HG02678 (cell line): Measurements from ENCODE around the gene RING1.

ENCODE experiments used
- ATAC-seq: cut with Tn5 transposase; IDR thresholded peaks from one replicate; pipeline ENCODE4 v1.9.1; 2021; ENCODE audit warnings: mild to moderate bottlenecking, moderate library complexity; ENCODE audit not compliant: unreplicated experiment

The RING1 gene

DNA sequence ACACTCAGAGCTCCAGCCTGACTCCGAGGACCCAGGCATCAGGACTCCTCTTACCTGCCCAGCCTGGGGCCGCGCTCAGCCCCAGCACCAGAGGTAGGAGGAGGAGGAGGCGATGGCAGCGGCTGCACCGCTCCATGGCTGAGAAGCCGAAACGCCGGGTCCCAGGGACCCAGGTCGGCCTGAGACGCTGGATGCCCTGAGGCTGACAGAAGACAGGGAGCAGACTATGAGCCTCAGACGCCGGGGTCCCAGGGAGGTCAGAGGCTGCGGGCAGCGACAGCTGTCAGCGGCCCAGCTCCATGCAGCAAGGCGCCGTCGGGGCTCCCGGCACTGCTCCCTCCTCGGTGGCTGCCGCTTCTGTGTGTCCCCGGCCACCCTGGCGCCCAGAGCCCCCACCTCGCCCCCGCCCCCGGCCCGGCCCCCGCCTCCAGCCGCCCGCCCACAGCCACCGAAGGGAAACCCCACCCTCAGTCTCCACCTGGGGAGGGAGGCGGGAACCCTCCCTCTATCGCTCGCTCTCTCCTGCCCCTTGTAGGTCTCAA lies 16.1 kb upstream of the RING1 start, which contains the start of gene COL11A2:
Gene COL11A2, minus strand, starts transcription at position 363 of the 542 bp plus-strand sequence. Its CDS starts 227 bp downstream, at position 136.
- no peak for ATAC-seq

DNA sequence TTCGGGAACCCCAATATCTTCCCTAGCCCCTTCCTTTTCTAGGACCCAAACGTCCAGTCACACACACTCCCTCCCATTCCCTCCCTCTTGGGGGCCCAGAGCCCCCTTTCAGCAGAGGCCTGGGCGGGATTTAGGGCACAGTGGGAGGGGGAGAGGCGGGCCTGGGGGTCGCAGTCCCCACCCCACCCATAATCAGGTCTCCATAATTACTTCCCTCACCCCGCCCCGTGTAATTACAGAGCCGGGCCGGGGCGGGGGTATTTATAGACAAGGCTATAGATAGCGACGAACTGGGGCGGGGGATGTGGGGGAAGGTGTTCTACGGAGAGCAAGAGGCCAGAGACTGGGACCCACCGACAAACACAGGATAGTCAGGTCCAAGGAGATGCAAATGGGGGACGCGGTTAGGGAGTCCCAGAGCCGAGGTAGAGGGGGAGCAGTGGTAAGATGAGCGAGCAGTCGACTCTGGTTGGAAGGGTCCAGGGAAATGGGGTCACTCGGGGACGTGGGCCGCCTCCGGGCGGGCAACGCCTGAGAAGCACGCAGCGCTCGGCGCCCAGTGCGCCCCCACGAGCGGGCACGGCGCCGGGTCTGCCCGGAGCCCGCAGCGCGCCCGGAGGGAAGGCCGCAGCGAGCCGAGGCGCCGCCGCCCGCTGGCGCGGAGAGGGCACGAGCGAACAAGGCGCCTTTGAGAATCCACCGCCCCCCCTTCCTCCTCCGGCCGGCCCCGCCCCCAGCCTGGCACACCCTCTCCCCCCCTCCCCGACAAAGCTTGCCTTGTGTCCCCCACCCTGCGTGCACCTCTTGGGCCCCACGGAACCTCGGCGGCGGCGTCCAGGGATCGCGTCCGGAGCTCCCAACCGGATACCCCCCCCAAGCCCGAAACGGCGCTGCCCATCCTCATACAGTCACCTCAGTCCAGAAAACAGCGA lies 15.4 kb upstream of the RING1 start:
- no peak for ATAC-seq

GRCh38 chr6:33193619-33194018 lies 14.7 kb upstream of the RING1 start:
- ATAC-seq, result no peak

DNA sequence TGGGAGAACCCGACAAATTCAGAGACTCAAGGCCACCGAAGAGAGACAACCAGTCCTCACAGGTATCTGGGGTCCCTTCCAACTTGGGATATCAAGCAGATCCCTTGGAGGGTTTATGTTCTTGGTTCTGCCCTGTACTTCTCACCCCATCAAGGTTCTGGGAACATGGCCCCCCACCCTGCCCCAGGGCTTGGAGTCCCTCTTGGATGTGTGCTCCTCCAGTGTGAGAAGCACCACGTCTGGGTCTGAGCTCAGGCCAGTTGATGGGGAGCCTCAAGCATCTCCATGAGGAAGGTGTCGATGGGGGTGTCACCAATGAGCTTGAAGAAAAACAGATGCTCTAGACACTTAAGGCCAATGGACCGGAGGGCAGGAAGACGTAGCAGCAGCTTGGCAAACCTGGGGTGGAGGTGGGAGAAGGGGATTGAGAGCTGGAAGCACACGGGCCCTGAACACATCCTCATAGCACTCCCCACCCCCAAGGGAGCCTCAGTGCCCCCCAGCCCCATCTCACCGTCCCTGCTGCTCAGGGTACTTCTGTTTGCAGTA lies 13.8 kb upstream of the RING1 start:
- no peak for ATAC-seq

- ATAC-seq, result no peak
Observed at GRCh38 chr6:33195304-33196165, 12.8 kb upstream of the RING1 start.

DNA sequence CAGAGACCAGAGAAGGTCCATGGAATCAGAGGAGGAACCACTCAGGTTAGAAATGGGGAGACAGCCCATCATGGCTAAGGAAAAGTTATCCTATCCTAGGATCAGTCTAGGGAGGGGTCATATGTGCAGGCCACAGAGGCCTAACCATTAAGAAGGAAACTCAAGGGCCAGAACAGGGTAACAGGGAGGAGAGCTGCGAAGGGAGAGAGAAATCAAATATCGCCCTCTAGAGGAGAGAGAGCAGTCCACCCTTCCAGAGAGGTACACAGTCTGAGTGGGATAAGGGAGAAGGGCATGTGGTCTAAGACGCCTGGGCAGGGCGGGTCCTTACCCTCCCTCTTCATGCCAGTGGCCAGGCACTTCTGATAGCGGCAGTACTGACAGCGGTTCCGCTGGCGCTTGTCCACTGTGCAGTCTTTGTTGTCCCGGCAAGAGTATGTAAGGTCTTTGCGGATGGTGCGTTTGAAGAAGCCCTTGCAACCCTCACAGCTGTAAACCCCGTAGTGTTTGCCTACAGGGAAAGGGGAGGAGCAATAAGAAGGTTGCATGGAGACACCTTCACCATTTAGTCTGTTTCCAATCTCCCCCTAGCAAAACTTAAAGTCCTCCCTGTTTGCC lies 10.8 kb upstream of the RING1 start:
- no peak for ATAC-seq

- no peak for ATAC-seq
Observed at GRCh38 chr6:33198159-33198852, 10.0 kb upstream of the RING1 start.

DNA sequence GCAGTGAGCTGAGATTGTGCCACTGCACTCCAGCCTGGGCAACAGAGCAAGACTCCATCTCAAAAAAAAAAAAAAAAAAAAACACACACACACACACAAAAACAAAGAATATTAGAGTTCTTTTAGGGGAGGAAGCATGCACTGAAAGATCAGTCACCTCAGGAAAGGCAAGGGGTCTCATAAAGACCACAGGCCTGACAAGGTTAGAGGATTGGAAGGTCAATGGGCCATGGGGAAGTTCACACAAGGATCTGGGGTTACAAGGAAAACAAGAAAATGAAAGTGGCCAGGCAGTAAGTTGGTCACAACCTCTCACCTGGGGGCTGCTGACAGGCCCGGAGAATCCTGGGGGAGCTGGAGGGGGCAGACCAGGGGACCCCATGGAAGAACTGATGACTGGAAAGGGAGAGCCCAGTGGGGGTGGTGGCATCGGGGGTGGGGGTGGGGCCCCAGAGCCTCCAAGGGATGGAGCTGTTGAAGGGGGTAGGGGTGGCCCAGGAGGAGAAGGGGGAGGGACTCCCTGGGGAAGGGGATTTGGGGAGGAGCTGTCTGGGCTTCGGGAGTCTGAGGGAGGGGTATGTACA lies 9.4 kb upstream of the RING1 start:
- no peak for ATAC-seq

- ATAC-seq, result peak; percentile 21
Observed at GRCh38 chr6:33199687-33200218, 8.5 kb upstream of the RING1 start.

DNA sequence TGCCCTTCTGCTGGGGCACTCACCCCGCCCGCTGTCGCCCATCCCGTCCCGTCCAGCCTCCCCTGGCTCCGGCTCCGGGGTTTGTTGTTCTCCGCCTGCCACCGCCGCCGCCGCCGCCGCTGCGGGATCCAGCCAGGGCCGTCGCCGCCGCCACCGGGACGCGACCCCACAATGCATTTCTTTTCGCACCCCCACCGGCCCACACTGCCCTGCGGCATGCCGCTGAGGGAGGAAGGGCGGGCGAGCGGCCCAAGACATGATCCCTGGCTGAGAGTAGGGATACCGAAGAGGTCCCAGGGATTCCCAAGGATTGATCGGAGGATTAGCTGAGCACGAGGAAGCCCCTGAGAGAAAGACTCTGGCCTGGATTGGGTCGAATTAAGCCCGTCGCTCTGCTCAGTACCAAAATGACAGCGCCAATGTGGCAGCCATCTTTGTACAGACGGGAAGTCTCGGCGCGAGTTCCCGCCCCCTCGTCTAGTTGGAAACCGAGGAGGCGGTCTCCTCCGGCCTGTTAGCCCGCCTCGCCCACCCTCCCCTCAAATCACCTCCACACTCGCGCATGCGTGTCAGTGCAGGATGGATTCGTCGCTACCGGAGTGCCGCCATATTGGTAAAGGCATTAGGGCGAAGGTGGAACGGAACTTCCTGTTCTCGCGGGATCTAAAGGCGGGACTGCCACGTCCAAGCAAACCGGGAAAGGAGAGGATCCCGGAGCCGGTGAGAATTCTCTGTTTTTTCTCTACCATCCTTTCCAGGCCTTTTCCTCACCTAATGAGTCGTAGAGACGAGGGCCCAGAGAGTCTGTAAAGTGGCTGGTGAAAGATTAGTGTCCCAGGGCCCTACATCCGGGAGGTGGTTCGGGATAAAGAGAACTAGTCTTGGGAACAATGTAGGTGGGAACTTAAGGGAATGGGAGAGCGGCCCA lies 7.8 kb upstream of the RING1 start, which contains the start of the genes RXRB and SLC39A7:
Gene RXRB, minus strand, starts transcription at position 447 of the 928 bp plus-strand sequence. Its CDS starts 189 bp downstream, at position 258.
Gene SLC39A7, plus strand, starts transcription at position 649 of the 928 bp plus-strand sequence. CDS start 379 bp downstream, outside the sequence.
- peak; percentile 66 for ATAC-seq

GRCh38 chr6:33201147-33201545 lies 7.2 kb upstream of the RING1 start:
- ATAC-seq, result no peak

DNA sequence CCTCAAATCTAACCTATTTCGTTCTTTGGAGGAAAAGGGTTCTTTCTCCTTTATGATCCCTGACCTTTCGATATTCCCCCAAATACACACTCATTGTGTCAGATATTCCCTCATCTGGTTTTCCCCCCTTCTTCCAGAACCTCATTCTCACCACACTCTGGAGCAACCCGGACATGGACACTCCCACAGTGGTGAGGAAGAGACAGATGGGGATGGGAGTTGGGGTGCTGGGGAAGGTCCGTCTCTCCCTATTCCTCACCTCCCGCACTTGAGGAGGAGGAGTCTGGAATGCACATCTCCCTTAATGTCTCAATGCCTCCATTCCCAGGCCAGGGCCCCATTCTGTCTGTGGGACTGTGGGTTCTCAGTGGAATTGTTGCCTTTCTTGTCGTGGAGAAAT lies 6.4 kb upstream of the RING1 start:
- no peak for ATAC-seq

DNA sequence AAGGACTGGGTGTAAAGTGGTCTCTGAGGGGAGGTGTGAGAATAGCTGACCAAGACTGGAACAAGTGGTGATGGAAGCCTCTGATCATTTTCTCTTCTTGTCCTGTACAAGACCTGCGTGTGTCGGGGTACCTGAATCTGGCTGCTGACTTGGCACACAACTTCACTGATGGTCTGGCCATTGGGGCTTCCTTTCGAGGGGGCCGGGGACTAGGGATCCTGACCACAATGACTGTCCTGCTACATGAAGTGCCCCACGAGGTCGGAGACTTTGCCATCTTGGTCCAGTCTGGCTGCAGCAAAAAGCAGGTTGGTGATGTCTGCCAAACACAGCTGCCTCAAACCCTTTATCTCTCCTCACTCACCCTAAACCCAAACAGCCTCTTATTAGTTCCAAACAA lies 5.5 kb upstream of the RING1 start:
- ATAC-seq, result no peak

- no peak for ATAC-seq
Observed at GRCh38 chr6:33203443-33204164, 4.7 kb upstream of the RING1 start.

DNA sequence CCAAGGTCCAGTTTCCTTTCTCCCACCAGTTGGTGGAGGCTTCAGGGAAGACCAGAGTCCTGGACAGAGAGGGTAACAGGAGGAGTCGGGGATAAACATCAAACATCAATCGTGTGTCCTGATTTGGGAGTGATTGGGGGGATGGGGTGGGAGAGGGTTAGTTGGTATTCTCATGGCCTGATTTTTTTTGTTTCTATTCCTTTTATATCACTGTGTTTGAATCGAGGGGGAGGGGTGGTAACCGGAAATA lies 4.2 kb upstream of the RING1 start:
- no peak for ATAC-seq

- ATAC-seq, result peak; percentile 59
Observed at GRCh38 chr6:33204415-33205190, 3.7 kb upstream of the RING1 start, which contains the start of gene HSD17B8. Gene HSD17B8 (plus strand): TSS chr6:33204655. CDS start chr6:33204669, 14 bp downstream.
